Measurements from ENCODE around the gene SHC3.
"Not testable (repeated sequence)": the region's sequence is repeated elsewhere in the genome, so short reads cannot be mapped to it uniquely, and the experiment has no call there.

Gene SHC3

GRCh38 chr9:89177944-89178829, at the start of gene SHC3:
SHC3 (minus strand) TSS chr9:89178818; CDS start chr9:89178460, 358 bp downstream.
- DNase-seq = no peak

- DNase-seq = no peak
Observed at GRCh38 chr9:89225991-89226471, 47.4 kb upstream of the SHC3 start.

- no peak for DNase-seq
Observed at GRCh38 chr9:89225587-89225986, 47.0 kb upstream of the SHC3 start.

GRCh38 chr9:89225036-89225435, 46.4 kb upstream of the SHC3 start:
- no peak for DNase-seq

- no peak for DNase-seq
Observed at GRCh38 chr9:89224633-89225032, 46.0 kb upstream of the SHC3 start.

- DNase-seq = no peak
Observed at GRCh38 chr9:89223396-89223977, 44.9 kb upstream of the SHC3 start.

GRCh38 chr9:89219637-89220036, 41.0 kb upstream of the SHC3 start:
- DNase-seq = no peak

- DNase-seq = no peak
Observed at GRCh38 chr9:89218040-89218928, 39.7 kb upstream of the SHC3 start.

- DNase-seq = no peak
Observed at GRCh38 chr9:89215342-89215741, 36.7 kb upstream of the SHC3 start.

- no peak for DNase-seq
Observed at GRCh38 chr9:89213396-89213880, 34.8 kb upstream of the SHC3 start.

- no peak for DNase-seq
Observed at GRCh38 chr9:89212171-89212570, 33.6 kb upstream of the SHC3 start.

GRCh38 chr9:89209311-89209710, 30.7 kb upstream of the SHC3 start:
- not testable (repeated sequence) for DNase-seq

GRCh38 chr9:89207026-89207425, 28.4 kb upstream of the SHC3 start:
- DNase-seq = no peak

GRCh38 chr9:89204801-89205200, 26.2 kb upstream of the SHC3 start:
- DNase-seq = no peak

GRCh38 chr9:89195131-89195797, 16.6 kb upstream of the SHC3 start:
- DNase-seq = no peak

- no peak for DNase-seq
Observed at GRCh38 chr9:89194421-89195130, 16.0 kb upstream of the SHC3 start.

GRCh38 chr9:89191004-89191403, 12.4 kb upstream of the SHC3 start:
- no peak for DNase-seq

GRCh38 chr9:89189215-89189614, 10.6 kb upstream of the SHC3 start:
- DNase-seq = no peak

GRCh38 chr9:89187950-89188349, 9.3 kb upstream of the SHC3 start:
- DNase-seq = no peak

GRCh38 chr9:89187541-89187940, 8.9 kb upstream of the SHC3 start:
- no peak for DNase-seq

- DNase-seq = no peak
Observed at GRCh38 chr9:89186960-89187359, 8.3 kb upstream of the SHC3 start.

- DNase-seq = no peak
Observed at GRCh38 chr9:89185980-89186379, 7.4 kb upstream of the SHC3 start.
